Activated CD8-positive, alpha-beta memory T cell treated with anti-CD3 and anti-CD28 coated beads for 4 hours (primary cell): ENCODE measurements around the gene GALNTL6.

Source experiments
- DNase-seq, 2 donors: peaks; one replicate each; pipeline ENCODE4 v3.0.0-alpha.2; 2020; ENCODE audit warnings: low read depth in 2 of 2

The GALNTL6 gene

GRCh38 chr4:172806841-172807240, 993.6 kb downstream of the GALNTL6 start:
- DNase-seq: no peak

- DNase-seq: no peak
These were observed 995.0 kb downstream of the GALNTL6 start for GRCh38 chr4:172808196-172808595.

GRCh38 chr4:172809319-172809718, 996.1 kb downstream of the GALNTL6 start:
- DNase-seq: no peak

GRCh38 chr4:172813359-172813923, 1000.2 kb downstream of the GALNTL6 start:
- DNase-seq: no peak

- DNase-seq: no peak
These were observed 1002.4 kb downstream of the GALNTL6 start for GRCh38 chr4:172815499-172816164.

- no peak for DNase-seq
These were observed 1005.7 kb downstream of the GALNTL6 start for GRCh38 chr4:172818901-172819300.

- no peak for DNase-seq
These were observed 1006.1 kb downstream of the GALNTL6 start for GRCh38 chr4:172819353-172819752.

- no peak for DNase-seq
These were observed 1009.1 kb downstream of the GALNTL6 start for GRCh38 chr4:172822331-172822730.

- DNase-seq: no peak
These were observed 1013.1 kb downstream of the GALNTL6 start for GRCh38 chr4:172826346-172826745.

GRCh38 chr4:172826861-172827260, 1013.7 kb downstream of the GALNTL6 start:
- DNase-seq: no peak

- no peak for DNase-seq
These were observed 1017.1 kb downstream of the GALNTL6 start for GRCh38 chr4:172830295-172830764.

- DNase-seq: no peak
These were observed 1023.5 kb downstream of the GALNTL6 start for GRCh38 chr4:172836661-172837060.

- DNase-seq: no peak
These were observed 1024.9 kb downstream of the GALNTL6 start for GRCh38 chr4:172838111-172838510.

- no peak for DNase-seq
These were observed 1025.7 kb downstream of the GALNTL6 start for GRCh38 chr4:172838943-172839342.

- no peak for DNase-seq
These were observed 1029.6 kb downstream of the GALNTL6 start for GRCh38 chr4:172842779-172843178.

- no peak for DNase-seq
These were observed 1030.0 kb downstream of the GALNTL6 start for GRCh38 chr4:172843192-172843591.

- no peak for DNase-seq
These were observed 1031.4 kb downstream of the GALNTL6 start for GRCh38 chr4:172844556-172844955.

- DNase-seq: no peak
These were observed 1032.1 kb downstream of the GALNTL6 start for GRCh38 chr4:172845281-172845680.

- no peak for DNase-seq
These were observed 1037.6 kb downstream of the GALNTL6 start for GRCh38 chr4:172850838-172851237.

GRCh38 chr4:172851534-172851933, 1038.3 kb downstream of the GALNTL6 start:
- DNase-seq: no peak

- no peak for DNase-seq
These were observed 1043.8 kb downstream of the GALNTL6 start for GRCh38 chr4:172857026-172857425.

GRCh38 chr4:172858731-172859230, 1045.6 kb downstream of the GALNTL6 start:
- no peak for DNase-seq

GRCh38 chr4:172865103-172865502, 1051.9 kb downstream of the GALNTL6 start:
- no peak for DNase-seq
